Measurements from ENCODE around the gene GRK6. TPM values are rescaled to one million over a fixed set of nuclear protein-coding genes. Genes with fewer than 3 reads are reported as not detected.

Gene GRK6
- total RNA-seq = 44.1 and 50.4 TPM in 2 replicates

DNA sequence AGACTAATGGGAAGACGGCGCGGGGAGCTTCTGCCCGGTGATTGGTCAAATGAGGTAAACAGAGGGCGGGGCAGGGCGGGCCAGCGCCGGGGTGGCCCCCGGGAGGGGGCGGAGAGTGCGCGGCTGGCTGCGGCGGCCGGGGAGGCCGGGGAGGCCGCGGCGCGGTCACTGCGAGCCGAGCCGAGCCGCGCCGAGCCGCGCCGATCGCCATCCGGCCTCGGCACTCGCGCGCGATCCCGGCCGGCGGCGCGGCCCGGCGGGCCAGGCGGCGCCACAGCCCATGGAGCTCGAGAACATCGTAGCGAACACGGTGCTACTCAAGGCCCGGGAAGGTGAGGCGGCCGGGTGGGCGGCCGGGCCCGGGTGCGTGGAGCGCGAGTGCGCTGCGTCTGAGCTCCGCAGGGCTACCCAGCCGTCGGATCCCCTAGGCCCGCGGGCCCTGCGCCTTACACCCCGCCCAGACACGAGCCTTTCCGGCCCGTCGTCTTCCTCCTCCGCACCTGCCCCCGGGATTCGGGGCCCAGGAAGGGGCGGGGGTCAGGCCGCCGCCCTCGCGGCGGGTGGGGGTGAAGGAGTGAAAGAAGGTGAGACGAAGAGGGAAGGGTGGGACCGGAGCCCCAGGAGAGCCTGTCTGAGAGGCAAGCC is at the start of gene GRK6:
TSS of gene GRK6 (plus strand) at position 111 of the 645 bp plus-strand sequence. CDS start at position 281, 170 bp downstream.

DNA sequence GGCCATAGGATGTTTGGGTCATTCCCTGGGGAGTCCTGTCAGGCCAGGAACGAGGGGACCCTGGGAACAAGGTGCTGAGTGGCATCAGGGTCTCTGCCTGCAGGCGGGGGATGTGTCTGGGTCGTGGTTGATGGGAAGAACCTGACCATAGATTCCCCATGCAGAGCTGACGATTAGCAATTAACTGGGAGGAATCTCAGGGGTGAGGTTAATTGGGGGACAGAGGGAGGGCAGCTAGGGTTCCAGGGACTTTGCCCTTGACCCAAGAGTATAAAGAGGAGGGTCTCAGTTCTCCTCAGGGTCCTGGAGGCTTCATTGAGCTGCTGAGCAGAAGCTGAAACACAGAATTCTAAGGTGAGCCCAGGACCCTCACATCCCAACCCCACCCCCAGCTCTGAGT is 42.3 kb upstream of the GRK6 start, which contains the start of gene SLC34A1:
TSS of gene SLC34A1 (plus strand) at position 301 of the 400 bp plus-strand sequence. CDS start 1,308 bp downstream, outside the sequence.

DNA sequence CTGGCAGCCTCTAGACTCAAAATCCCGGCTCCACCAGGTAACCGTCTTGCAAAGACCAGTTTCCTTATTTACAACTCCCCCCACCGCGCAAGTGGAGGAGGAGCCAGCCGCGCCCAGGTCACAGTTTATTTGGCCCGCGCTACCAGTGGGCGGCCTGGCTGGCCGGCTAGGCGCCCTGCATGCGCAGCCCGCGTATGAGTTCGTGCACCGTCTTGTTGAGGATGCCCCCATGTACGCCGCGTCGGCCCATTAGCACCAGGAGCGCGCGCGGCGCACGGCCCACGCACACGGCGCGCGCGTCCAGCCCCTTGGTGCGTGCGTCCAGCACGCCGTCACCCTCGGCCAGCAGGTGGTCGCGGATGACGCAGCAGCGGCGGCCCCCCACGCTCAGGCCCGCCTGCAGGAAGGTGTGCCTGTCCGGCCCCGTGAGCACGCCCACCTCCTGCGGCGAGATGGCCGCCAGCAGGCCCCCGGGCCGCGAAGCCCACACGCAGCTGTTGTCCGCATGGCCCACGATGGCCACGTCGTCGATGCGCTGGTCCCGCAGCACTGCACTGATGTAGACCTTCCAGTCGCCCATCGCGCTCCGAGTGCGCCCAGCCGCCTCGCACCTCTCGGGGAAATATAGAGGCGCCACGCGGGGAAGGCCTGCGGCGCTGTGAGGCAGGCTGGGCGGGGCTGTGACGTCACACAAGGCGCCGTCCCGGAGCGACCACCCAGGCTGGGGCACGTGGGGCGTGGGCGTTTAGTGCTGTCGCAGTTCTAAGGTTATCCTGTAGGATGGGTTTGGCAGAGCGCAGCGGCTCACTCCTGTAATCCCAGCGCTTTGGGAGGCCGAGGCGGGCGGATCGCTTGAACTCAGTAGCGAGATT is 26.2 kb upstream of the GRK6 start, which contains the start of gene PFN3:
TSS of gene PFN3 (minus strand) at position 665 of the 872 bp plus-strand sequence. CDS start at position 580, 85 bp downstream.

DNA sequence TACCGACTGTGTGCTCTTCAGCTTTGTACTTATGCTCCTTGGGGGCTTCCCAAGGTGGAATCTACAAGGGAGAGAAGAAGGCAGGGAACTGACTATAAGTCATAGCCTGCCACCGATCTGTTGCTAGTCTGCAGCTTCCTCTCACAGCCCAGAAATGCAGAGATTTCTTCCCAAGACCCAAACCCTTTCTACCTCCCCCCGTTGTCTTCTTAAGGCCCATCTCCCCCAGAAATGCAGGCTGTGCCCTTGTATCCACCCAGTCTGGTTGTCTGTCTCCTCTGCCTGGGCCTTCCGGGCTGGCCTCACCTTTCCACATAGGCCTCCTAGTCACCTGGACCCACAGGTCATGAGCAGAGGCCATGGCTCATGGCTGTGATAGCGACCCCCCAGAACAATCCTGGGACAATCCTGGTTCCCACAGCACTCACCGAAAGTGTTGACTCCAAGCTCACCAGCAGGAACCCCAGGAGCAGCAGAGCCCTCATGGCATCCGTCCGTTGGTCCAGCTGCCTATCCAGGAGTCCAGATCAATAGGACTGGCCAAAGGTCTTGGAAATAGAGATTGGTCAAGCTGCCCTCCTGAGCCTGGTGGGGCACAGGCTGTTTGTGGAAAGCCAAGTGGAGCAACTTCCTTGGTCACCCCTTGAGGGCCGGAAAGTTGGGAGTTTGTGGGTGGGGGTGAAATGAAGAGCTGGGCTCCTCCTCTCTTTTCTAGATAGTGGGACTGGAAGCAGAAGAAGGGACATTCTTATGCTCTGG is 17.3 kb upstream of the GRK6 start, which contains the start of gene F12:
TSS of gene F12 (minus strand) at position 522 of the 759 bp plus-strand sequence. CDS start at position 485, 37 bp downstream.

DNA sequence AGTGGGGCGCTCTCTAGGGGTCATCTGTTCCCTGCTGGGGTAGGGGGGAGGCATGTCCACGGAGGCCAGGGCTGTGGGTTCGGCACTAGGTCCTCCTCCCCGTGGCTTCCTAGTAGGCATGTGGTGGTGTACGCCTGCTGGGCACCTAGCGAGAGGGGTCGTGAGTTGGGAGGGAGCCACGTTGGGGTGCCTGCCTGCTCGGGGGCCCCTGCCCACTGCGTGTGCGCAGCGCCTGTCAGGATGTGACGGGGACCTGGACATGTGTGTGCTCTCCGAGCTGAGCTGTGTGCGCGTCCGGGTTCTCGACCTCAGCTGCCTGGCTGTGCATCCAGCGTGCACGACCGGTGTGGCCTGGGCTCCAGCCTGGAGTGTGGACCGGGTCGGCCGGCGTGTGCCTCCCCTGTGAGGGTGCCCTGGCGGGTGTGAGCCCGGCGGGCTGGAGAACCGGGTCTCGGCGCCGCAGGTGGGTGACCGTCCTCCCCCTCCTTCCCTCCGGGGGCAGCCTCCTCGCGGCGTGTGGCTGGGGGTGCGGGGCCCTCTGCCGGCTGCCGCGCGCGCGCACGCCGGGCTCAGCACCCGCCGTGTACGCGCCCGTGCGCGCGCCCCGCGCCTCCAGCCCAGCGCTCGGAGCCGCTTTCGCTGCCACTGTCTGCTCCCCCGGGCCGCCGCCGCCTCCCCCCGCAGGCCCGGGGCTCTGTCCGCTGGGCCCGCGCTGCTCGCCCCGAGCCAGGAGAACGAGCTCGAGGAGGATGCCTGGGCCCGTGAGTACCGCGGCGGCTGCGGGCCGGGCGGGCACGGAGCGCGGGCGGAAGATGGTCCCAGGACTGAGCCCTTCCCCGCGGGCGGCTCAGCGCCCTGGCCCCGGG is 20.0 kb downstream of the GRK6 start, which contains the start of gene PRR7:
TSS of gene PRR7 (plus strand) at position 615 of the 866 bp plus-strand sequence. CDS start 8,254 bp downstream, outside the sequence.

DNA sequence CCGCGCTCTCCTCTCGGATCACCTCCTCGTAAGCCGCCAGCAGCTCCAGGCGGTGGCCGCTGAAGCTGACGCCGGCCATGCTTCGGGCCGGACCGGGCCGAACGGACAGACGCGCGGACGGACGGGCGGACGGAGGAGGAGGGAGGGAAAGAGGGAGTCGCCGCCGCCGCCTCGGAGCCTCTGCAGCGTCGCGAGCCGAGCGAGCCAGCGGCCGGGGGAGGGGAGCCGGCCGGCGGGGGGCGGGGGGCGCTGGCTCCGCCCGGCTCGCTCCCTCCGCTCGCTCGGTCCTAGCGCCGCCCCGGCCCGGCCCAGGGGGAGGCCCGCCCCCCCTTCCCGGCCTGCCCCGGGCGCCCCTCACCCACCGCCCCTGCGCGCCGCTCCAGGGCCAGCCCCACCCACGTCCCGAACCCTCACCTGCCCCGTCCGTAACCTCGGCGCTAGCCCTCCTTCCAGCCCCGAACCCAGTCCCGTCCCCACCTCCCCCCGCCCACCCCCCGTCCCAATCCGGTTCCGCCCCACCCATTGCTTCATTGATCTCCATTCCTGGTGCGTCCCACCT is 47.0 kb downstream of the GRK6 start, which contains the start of gene DBN1:
TSS of gene DBN1 (minus strand) at position 192 of the 559 bp plus-strand sequence. CDS start at position 79, 113 bp downstream.

Other genes starting within 250 kb of the GRK6 start
- 19.6 and 24.3 TPM in 2 replicates for gene RAB24, start 123.0 kb upstream of the GRK6 start, total RNA-seq
- gene PRELID1, start 122.9 kb upstream of the GRK6 start, total RNA-seq = 165 and 185 TPM in 2 replicates
- 5.8 and 10.9 TPM in 2 replicates for gene MXD3, start 114.8 kb upstream of the GRK6 start, total RNA-seq
- gene LMAN2, start 75.0 kb upstream of the GRK6 start, total RNA-seq = 280 and 321 TPM in 2 replicates
- 23.4 and 31.0 TPM in 2 replicates for gene RGS14, start 68.8 kb upstream of the GRK6 start, total RNA-seq
- not detected in 2 replicates for gene SLC34A1, start 42.2 kb upstream of the GRK6 start, total RNA-seq
- not detected in 2 replicates for gene PFN3, start 26.0 kb upstream of the GRK6 start, total RNA-seq
- 14.4 and 19.6 TPM in 2 replicates for gene F12, start 17.1 kb upstream of the GRK6 start, total RNA-seq
- 21.9 and 29.7 TPM in 2 replicates for gene PRR7, start 20.1 kb downstream of the GRK6 start, total RNA-seq
- gene DBN1, start 47.0 kb downstream of the GRK6 start, total RNA-seq = 126 and 146 TPM in 2 replicates
- gene PDLIM7, start 70.9 kb downstream of the GRK6 start, total RNA-seq = 108 and 136 TPM in 2 replicates
- 0.99 and 1.9 TPM in 2 replicates for gene DOK3, start 83.2 kb downstream of the GRK6 start, total RNA-seq
- 136 and 138 TPM in 2 replicates for gene DDX41, start 90.3 kb downstream of the GRK6 start, total RNA-seq
- 27.3 and 33.9 TPM in 2 replicates for gene FAM193B, start 127.9 kb downstream of the GRK6 start, total RNA-seq
- 134 and 136 TPM in 2 replicates for gene TMED9, start 165.5 kb downstream of the GRK6 start, total RNA-seq
- gene B4GALT7, start 173.5 kb downstream of the GRK6 start, total RNA-seq = 25.7 and 30.0 TPM in 2 replicates